ENCODE data around the gene COL27A1.
A peak's percentile ranks its signal among the peaks of the same experiment; 100 is the strongest.

Gene COL27A1

GRCh38 chr9:114270120-114270975 lies 115.0 kb downstream of the COL27A1 start:
- H3K9me3 ChIP-seq (replicated peaks in 1 of 2; ENCODE audit: control insufficient read depth in 2 of 2, insufficient read depth in 1 of 2, low read depth in 1 of 2, low read length in 2 of 2), result no peaks in the 10 kb centered on the region

GRCh38 chr9:114271556-114272510 lies 116.5 kb downstream of the COL27A1 start:
- no peak overlapping the region for H3K14ac ChIP-seq (ENCODE audit: low read length)
- H3K4me2 ChIP-seq (ENCODE audit: insufficient read depth, low read length, poor library complexity, severe bottlenecking), result no peak overlapping the region
- no peaks in the 10 kb centered on the region for H3K9me3 ChIP-seq (replicated peaks in 1 of 2; ENCODE audit: control insufficient read depth in 2 of 2, insufficient read depth in 1 of 2, low read depth in 1 of 2, low read length in 2 of 2)
- H3K9ac ChIP-seq (ENCODE audit: low read depth, low read length, poor library complexity), result no peak overlapping the region
- no peak overlapping the region for H3K27ac ChIP-seq (replicated peaks; ENCODE audit: low read length)
- no peak overlapping the region for H2AK5ac ChIP-seq (ENCODE audit: low read depth, low read length)
- H3K23ac ChIP-seq (ENCODE audit: low read depth, low read length, poor library complexity), result no peak overlapping the region
- H2BK12ac ChIP-seq (ENCODE audit: low read length), result no peak overlapping the region
- no peaks in the 10 kb centered on the region for H3K4me1 ChIP-seq (ENCODE audit: control insufficient read depth in 2 of 2, insufficient read depth in 1 of 2, low read depth in 1 of 2, low read length in 2 of 2)
- H3K4ac ChIP-seq (ENCODE audit: low read length), result no peak overlapping the region
- H2BK5ac ChIP-seq (ENCODE audit: low read length), result no peak overlapping the region
- no CpG with 5 or more reads among the region's 18 CpGs for WGBS, 2 donors (ENCODE audit: extremely low coverage in 2 of 2, insufficient read length in 2 of 2, insufficient replicate concordance in 1 of 2)
- peak overlapping the region; percentile 24 for H3K18ac ChIP-seq (ENCODE audit: low read length)
- H3K79me1 ChIP-seq (ENCODE audit: low read depth, low read length), result no peaks in the 10 kb centered on the region
- no peak overlapping the region for H4K8ac ChIP-seq (ENCODE audit: low read depth, low read length)
- peaks cover 5% of the 10 kb centered on the region in 2 donors for H3K36me3 ChIP-seq (replicated peaks in 1 of 2; ENCODE audit: control insufficient read depth in 2 of 2, insufficient read depth in 2 of 2, low read length in 2 of 2)
- no peaks in the 10 kb centered on the region for H3K27me3 ChIP-seq (ENCODE audit: control insufficient read depth in 3 of 3, insufficient read depth in 3 of 3, low read depth in 1 of 3, low read length in 3 of 3)
- no peak overlapping the region for H2BK120ac ChIP-seq (ENCODE audit: low read depth, low read length)
- no peak overlapping the region for H4K91ac ChIP-seq (ENCODE audit: low read depth, low read length, poor library complexity)
- DNase-seq (ENCODE audit: low spot score), result peak; percentile 57
- no peak overlapping the region for H2AFZ ChIP-seq (ENCODE audit: low read length)
- no peak overlapping the region for H3K4me3 ChIP-seq (ENCODE audit: low read length in 2 of 2)
- H2BK15ac ChIP-seq (ENCODE audit: low read length), result no peak overlapping the region

More at GRCh38 chr9:114270120-114270975, 115.0 kb downstream of the COL27A1 start:
- H4K8ac ChIP-seq (ENCODE audit: low read depth, low read length), result no peak overlapping the region
- no peak overlapping the region for H4K91ac ChIP-seq (ENCODE audit: low read depth, low read length, poor library complexity)
- H3K9ac ChIP-seq (ENCODE audit: low read depth, low read length, poor library complexity), result no peak overlapping the region
- no peak overlapping the region for H2BK120ac ChIP-seq (ENCODE audit: low read depth, low read length)
- no peaks in the 10 kb centered on the region for H3K4me1 ChIP-seq (ENCODE audit: control insufficient read depth in 2 of 2, insufficient read depth in 1 of 2, low read depth in 1 of 2, low read length in 2 of 2)
- H3K23ac ChIP-seq (ENCODE audit: low read depth, low read length, poor library complexity), result no peak overlapping the region
- no peaks in the 10 kb centered on the region for H3K79me1 ChIP-seq (ENCODE audit: low read depth, low read length)
- DNase-seq (ENCODE audit: low spot score), result no peak
- WGBS, 2 donors (ENCODE audit: extremely low coverage in 2 of 2, insufficient read length in 2 of 2, insufficient replicate concordance in 1 of 2), result no CpG with 5 or more reads among the region's 8 CpGs
- H2BK15ac ChIP-seq (ENCODE audit: low read length), result no peak overlapping the region
- H3K14ac ChIP-seq (ENCODE audit: low read length), result no peak overlapping the region
- H3K4me3 ChIP-seq (ENCODE audit: low read length in 2 of 2), result no peak overlapping the region
- no peak overlapping the region for H2BK5ac ChIP-seq (ENCODE audit: low read length)
- H3K18ac ChIP-seq (ENCODE audit: low read length), result no peak overlapping the region
- H3K27me3 ChIP-seq (ENCODE audit: control insufficient read depth in 3 of 3, insufficient read depth in 3 of 3, low read depth in 1 of 3, low read length in 3 of 3), result no peaks in the 10 kb centered on the region
- no peak overlapping the region for H3K4ac ChIP-seq (ENCODE audit: low read length)
- H2AFZ ChIP-seq (ENCODE audit: low read length), result no peak overlapping the region
- no peak overlapping the region for H3K4me2 ChIP-seq (ENCODE audit: insufficient read depth, low read length, poor library complexity, severe bottlenecking)
- H3K27ac ChIP-seq (replicated peaks; ENCODE audit: low read length), result no peak overlapping the region
- peaks cover under 1 to 4% of the 10 kb centered on the region in 2 donors for H3K36me3 ChIP-seq (replicated peaks in 1 of 2; ENCODE audit: control insufficient read depth in 2 of 2, insufficient read depth in 2 of 2, low read length in 2 of 2)
- no peak overlapping the region for H2BK12ac ChIP-seq (ENCODE audit: low read length)
- no peak overlapping the region for H2AK5ac ChIP-seq (ENCODE audit: low read depth, low read length)

- Histone ChIP-seq H3K27me3 (ENCODE audit: control insufficient read depth in 3 of 3, insufficient read depth in 3 of 3, low read depth in 1 of 3, low read length in 3 of 3) (no peaks in the 10 kb centered on the region), H3K27ac (replicated peaks; ENCODE audit: low read length) (no peak overlapping the region), H3K18ac (ENCODE audit: low read length) (no peak overlapping the region), H3K9ac (ENCODE audit: low read depth, low read length, poor library complexity) (no peak overlapping the region), H3K4me1 (ENCODE audit: control insufficient read depth in 2 of 2, insufficient read depth in 1 of 2, low read depth in 1 of 2, low read length in 2 of 2) (no peaks in the 10 kb centered on the region), H3K4ac (ENCODE audit: low read length) (no peak overlapping the region), H3K4me2 (ENCODE audit: insufficient read depth, low read length, poor library complexity, severe bottlenecking) (no peak overlapping the region), H2BK120ac (ENCODE audit: low read depth, low read length) (no peak overlapping the region), H3K9me3 (replicated peaks in 1 of 2; ENCODE audit: control insufficient read depth in 2 of 2, insufficient read depth in 1 of 2, low read depth in 1 of 2, low read length in 2 of 2) (no peaks in the 10 kb centered on the region), H2BK15ac (ENCODE audit: low read length) (no peak overlapping the region), H2BK12ac (ENCODE audit: low read length) (no peak overlapping the region), H3K79me1 (ENCODE audit: low read depth, low read length) (no peaks in the 10 kb centered on the region), H3K4me3 (ENCODE audit: low read length in 2 of 2) (no peak overlapping the region), H2AFZ (ENCODE audit: low read length) (no peak overlapping the region), H4K8ac (ENCODE audit: low read depth, low read length) (no peak overlapping the region), H3K36me3 (replicated peaks in 1 of 2; ENCODE audit: control insufficient read depth in 2 of 2, insufficient read depth in 2 of 2, low read length in 2 of 2) (peaks cover 5 to 6% of the 10 kb centered on the region in 2 donors), H3K23ac (ENCODE audit: low read depth, low read length, poor library complexity) (no peak overlapping the region), H2AK5ac (ENCODE audit: low read depth, low read length) (no peak overlapping the region), H2BK5ac (ENCODE audit: low read length) (no peak overlapping the region), H3K14ac (ENCODE audit: low read length) (no peak overlapping the region), H4K91ac (ENCODE audit: low read depth, low read length, poor library complexity) (no peak overlapping the region)
- no peak for DNase-seq (ENCODE audit: low spot score)
- WGBS, 2 donors (ENCODE audit: extremely low coverage in 2 of 2, insufficient read length in 2 of 2, insufficient replicate concordance in 1 of 2), result no CpG with 5 or more reads among the region's 12 CpGs
Observed at GRCh38 chr9:114272739-114273431, 117.5 kb downstream of the COL27A1 start.

Measured in neuronal stem cell (in vitro differentiated cells).